PFSK-1 (cell line): ENCODE measurements around the gene PSMD2.

Experiments used
- POLR2AphosphoS5 ChIP-seq: IDR thresholded peaks from 2 replicates; pipeline ENCODE4 v1.6.1; 2012; ENCODE audit warnings: low read depth, mild to moderate bottlenecking, control low read depth, low read length, moderate library complexity
- REST ChIP-seq, 2 experiments: IDR thresholded peaks; 2 replicates each; pipeline versions ENCODE4 v1.6.1 to v1.8.0; 2011 to 2012; ENCODE audit warnings: low read depth in 2 of 2, low read length in 2 of 2, control low read depth in 1 of 2, inconsistent platforms in 1 of 2, mild to moderate bottlenecking in 1 of 2, moderate library complexity in 1 of 2; ENCODE audit not compliant: insufficient read depth in 1 of 2
- SIN3A ChIP-seq: IDR thresholded peaks from 2 replicates; pipeline ENCODE4 v1.6.1; 2012; ENCODE audit warnings: mild to moderate bottlenecking, low read length, moderate library complexity, borderline replicate concordance; ENCODE audit not compliant: insufficient read depth
- TAF1 ChIP-seq: IDR thresholded peaks from 2 replicates; pipeline ENCODE4 v1.6.1; 2012; ENCODE audit warnings: low read length, control low read depth, borderline replicate concordance; ENCODE audit not compliant: insufficient read depth

DNA sequence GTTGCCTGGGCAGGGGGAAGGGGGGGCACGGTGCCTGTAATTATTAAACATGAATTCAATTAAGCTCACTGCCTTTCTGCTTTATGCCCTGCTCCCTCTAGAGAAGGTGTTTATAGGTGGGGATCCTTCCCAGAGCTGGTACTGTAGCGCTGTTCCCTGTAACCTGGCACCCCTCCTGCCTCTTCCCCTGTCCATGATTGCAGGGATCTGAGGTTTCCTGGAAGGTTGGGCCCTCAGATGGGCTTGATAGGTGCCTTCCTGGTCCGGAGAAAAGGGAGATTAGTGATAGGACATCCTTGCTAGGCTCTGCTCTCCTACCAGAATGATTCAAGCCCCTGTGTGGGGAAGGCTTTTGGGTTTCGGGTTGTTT is 36.2 kb downstream of the PSMD2 start:
- TF ChIP-seq POLR2AphosphoS5 (no peak), TAF1 (no peak), SIN3A (no peak), REST (IDR thresholded peaks at IDR 0.05; ENCODE audit: insufficient read depth in 1 of 2, low read depth in 2 of 2, low read length in 2 of 2) (no peak)
